K562 (cell line): ENCODE measurements around the gene CDH16. TPM values are rescaled to one million over a fixed set of nuclear protein-coding genes. Genes with fewer than 3 reads are reported as not detected.

Experiments
- polyA plus RNA-seq, 8 experiments: library from polyadenylated mRNA; depleted of rRNA in 4 of 8; stranded (reverse) in 5 of 8; unstranded in 3 of 8; fragments of >200 nt; fragmentation: Nextera tagmentation in 2 of 8; fragmentation: Illumina TruSeq in 1 of 8; extraction: Ambion mirVana in 2 of 8; extraction: Trizol in 1 of 8; gene quantifications; 2 replicates each; pipeline versions ENCODE4 v1.2.1 to v1.2.3, GENCODE V29; 2011 to 2014; ENCODE audit warnings: inconsistent platforms in 1 of 8, missing spikeins in 1 of 8
- total RNA-seq, 7 experiments: library from RNA; depleted of rRNA in 6 of 7; stranded (reverse); fragments of >200 nt in 6 of 7; fragmentation: Illumina TruSeq in 2 of 7; extraction: Trizol in 2 of 7; gene quantifications; 2 replicates each; pipeline versions ENCODE4 v1.2.1 to v1.2.3, GENCODE V29; 2011 to 2021; ENCODE audit warnings: low replicate concordance in 1 of 7
- TF ChIP-seq, protein P1 (sequence below): fragments of 450-650 bp; IDR thresholded peaks from 2 replicates; pipeline ENCODE4 v1.6.1; 2017; ENCODE audit warnings: antibody characterized with exemption, mild to moderate bottlenecking
- TF ChIP-seq, protein P2 (sequence below): fragments of 450-650 bp; IDR thresholded peaks from 2 replicates; pipeline ENCODE4 v1.6.1; 2018; ENCODE audit not compliant: partially characterized antibody

The CDH16 gene
- total and polyA plus RNA-seq, 9 of the 15 experiments (the other 6 are each of a cell fraction or from before 2014, with no cell fraction given) = not detected

DNA sequence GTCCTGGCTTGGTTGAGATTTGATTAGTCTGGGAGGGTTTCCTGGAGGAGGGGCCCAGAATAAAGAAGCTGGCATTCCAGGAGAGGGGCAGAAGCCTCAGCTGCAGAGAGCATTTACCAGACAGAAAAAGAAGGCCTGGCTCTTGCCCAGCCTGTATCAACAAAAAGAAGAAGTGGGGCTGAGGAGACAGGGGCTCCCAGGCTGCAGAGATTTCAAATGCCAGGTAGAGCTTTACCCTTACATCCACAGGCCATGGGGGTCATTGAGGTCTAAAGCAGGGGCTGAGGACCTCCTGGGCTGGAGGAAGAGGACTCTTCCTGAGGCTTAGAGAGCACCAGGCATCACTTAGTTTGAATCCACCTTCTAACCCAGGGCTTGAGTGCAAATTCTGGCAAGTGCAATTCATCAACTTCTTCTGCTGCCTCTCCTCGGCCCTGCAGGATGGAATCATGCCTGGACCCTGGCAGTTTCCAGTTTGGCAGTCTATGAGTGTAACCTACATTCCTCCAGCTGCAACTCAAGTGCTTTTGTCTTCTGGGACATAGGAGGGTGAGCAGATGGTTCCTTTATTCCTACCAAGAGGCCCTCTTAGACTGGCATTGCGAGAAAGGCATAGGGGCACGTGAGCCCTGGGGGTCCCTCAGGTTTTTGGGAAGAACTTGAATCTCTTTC lies 59.2 kb downstream of the CDH16 start (continued):
- TF ChIP-seq, protein P1, sequence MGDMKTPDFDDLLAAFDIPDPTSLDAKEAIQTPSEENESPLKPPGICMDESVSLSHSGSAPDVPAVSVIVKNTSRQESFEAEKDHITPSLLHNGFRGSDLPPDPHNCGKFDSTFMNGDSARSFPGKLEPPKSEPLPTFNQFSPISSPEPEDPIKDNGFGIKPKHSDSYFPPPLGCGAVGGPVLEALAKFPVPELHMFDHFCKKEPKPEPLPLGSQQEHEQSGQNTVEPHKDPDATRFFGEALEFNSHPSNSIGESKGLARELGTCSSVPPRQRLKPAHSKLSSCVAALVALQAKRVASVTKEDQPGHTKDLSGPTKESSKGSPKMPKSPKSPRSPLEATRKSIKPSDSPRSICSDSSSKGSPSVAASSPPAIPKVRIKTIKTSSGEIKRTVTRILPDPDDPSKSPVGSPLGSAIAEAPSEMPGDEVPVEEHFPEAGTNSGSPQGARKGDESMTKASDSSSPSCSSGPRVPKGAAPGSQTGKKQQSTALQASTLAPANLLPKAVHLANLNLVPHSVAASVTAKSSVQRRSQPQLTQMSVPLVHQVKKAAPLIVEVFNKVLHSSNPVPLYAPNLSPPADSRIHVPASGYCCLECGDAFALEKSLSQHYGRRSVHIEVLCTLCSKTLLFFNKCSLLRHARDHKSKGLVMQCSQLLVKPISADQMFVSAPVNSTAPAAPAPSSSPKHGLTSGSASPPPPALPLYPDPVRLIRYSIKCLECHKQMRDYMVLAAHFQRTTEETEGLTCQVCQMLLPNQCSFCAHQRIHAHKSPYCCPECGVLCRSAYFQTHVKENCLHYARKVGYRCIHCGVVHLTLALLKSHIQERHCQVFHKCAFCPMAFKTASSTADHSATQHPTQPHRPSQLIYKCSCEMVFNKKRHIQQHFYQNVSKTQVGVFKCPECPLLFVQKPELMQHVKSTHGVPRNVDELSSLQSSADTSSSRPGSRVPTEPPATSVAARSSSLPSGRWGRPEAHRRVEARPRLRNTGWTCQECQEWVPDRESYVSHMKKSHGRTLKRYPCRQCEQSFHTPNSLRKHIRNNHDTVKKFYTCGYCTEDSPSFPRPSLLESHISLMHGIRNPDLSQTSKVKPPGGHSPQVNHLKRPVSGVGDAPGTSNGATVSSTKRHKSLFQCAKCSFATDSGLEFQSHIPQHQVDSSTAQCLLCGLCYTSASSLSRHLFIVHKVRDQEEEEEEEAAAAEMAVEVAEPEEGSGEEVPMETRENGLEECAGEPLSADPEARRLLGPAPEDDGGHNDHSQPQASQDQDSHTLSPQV = no peak
- TF ChIP-seq, protein P2, sequence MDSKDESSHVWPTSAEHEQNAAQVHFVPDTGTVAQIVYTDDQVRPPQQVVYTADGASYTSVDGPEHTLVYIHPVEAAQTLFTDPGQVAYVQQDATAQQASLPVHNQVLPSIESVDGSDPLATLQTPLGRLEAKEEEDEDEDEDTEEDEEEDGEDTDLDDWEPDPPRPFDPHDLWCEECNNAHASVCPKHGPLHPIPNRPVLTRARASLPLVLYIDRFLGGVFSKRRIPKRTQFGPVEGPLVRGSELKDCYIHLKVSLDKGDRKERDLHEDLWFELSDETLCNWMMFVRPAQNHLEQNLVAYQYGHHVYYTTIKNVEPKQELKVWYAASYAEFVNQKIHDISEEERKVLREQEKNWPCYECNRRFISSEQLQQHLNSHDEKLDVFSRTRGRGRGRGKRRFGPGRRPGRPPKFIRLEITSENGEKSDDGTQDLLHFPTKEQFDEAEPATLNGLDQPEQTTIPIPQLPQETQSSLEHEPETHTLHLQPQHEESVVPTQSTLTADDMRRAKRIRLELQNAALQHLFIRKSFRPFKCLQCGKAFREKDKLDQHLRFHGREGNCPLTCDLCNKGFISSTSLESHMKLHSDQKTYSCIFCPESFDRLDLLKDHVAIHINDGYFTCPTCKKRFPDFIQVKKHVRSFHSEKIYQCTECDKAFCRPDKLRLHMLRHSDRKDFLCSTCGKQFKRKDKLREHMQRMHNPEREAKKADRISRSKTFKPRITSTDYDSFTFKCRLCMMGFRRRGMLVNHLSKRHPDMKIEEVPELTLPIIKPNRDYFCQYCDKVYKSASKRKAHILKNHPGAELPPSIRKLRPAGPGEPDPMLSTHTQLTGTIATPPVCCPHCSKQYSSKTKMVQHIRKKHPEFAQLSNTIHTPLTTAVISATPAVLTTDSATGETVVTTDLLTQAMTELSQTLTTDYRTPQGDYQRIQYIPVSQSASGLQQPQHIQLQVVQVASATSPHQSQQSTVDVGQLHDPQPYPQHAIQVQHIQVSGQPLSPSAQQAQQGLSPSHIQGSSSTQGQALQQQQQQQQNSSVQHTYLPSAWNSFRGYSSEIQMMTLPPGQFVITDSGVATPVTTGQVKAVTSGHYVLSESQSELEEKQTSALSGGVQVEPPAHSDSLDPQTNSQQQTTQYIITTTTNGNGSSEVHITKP = no peak
